Stimulated activated CD8-positive, alpha-beta memory T cell treated with anti-CD3 and anti-CD28 coated beads, Interleukin-15, amount 100 ng/mL, for 4 hours (primary cell): Measurements from ENCODE around the gene NOTCH2NLA.
"Not testable (repeated sequence)": the region's sequence is repeated elsewhere in the genome, so short reads cannot be mapped to it uniquely, and the experiment has no call there.

Experiments used
- DNase-seq, 2 donors: peaks; one replicate each; pipeline ENCODE4 v3.0.0-alpha.2; 2020; ENCODE audit warnings: low read depth in 2 of 2

The NOTCH2NLA gene

GRCh38 chr1:146228710-146229477 lies at the start of gene NOTCH2NLA:
Gene NOTCH2NLA, minus strand, starts transcription at chr1:146229021. Its CDS starts 39,684 bp downstream, at chr1:146189337.
- peak; percentile 0 to 28 for DNase-seq

GRCh38 chr1:146278346-146278745 lies 49.5 kb upstream of the NOTCH2NLA start:
- DNase-seq, result not testable (repeated sequence)

- DNase-seq, result not testable (repeated sequence)
These were observed 48.3 kb upstream of the NOTCH2NLA start for GRCh38 chr1:146277087-146277486.

GRCh38 chr1:146274083-146274482 lies 45.3 kb upstream of the NOTCH2NLA start:
- DNase-seq, result not testable (repeated sequence)

GRCh38 chr1:146273194-146273593 lies 44.4 kb upstream of the NOTCH2NLA start:
- not testable (repeated sequence) for DNase-seq

GRCh38 chr1:146272734-146273133 lies 43.9 kb upstream of the NOTCH2NLA start:
- not testable (repeated sequence) for DNase-seq

GRCh38 chr1:146271977-146272376 lies 43.2 kb upstream of the NOTCH2NLA start:
- not testable (repeated sequence) for DNase-seq

GRCh38 chr1:146270129-146270528 lies 41.3 kb upstream of the NOTCH2NLA start:
- not testable (repeated sequence) for DNase-seq

GRCh38 chr1:146266179-146266748 lies 37.4 kb upstream of the NOTCH2NLA start:
- DNase-seq, result not testable (repeated sequence)

- DNase-seq, result not testable (repeated sequence)
These were observed 35.9 kb upstream of the NOTCH2NLA start for GRCh38 chr1:146264761-146265160.

- not testable (repeated sequence) for DNase-seq
These were observed 31.3 kb upstream of the NOTCH2NLA start for GRCh38 chr1:146260006-146260730.

GRCh38 chr1:146257992-146258552 lies 29.3 kb upstream of the NOTCH2NLA start:
- not testable (repeated sequence) for DNase-seq

GRCh38 chr1:146254569-146255197 lies 25.9 kb upstream of the NOTCH2NLA start:
- not testable (repeated sequence) for DNase-seq

GRCh38 chr1:146253249-146253855 lies 24.5 kb upstream of the NOTCH2NLA start:
- not testable (repeated sequence) for DNase-seq

GRCh38 chr1:146251523-146251922 lies 22.7 kb upstream of the NOTCH2NLA start:
- DNase-seq, result not testable (repeated sequence)

- not testable (repeated sequence) for DNase-seq
These were observed 19.8 kb upstream of the NOTCH2NLA start for GRCh38 chr1:146248643-146249042.

- not testable (repeated sequence) for DNase-seq
These were observed 7.8 kb upstream of the NOTCH2NLA start for GRCh38 chr1:146236626-146237025.

- not testable (repeated sequence) for DNase-seq
These were observed 7.3 kb upstream of the NOTCH2NLA start for GRCh38 chr1:146236026-146236601.

GRCh38 chr1:146228144-146228682 lies 608 bp downstream of the NOTCH2NLA start:
- DNase-seq, result not testable (repeated sequence)

- DNase-seq, result not testable (repeated sequence)
These were observed 54.3 kb downstream of the NOTCH2NLA start for GRCh38 chr1:146174531-146174930.
